ENCODE data around the gene UNC13A.
"Not testable (repeated sequence)": the region's sequence is repeated elsewhere in the genome, so short reads cannot be mapped to it uniquely, and the experiment has no call there.

The UNC13A gene

DNA sequence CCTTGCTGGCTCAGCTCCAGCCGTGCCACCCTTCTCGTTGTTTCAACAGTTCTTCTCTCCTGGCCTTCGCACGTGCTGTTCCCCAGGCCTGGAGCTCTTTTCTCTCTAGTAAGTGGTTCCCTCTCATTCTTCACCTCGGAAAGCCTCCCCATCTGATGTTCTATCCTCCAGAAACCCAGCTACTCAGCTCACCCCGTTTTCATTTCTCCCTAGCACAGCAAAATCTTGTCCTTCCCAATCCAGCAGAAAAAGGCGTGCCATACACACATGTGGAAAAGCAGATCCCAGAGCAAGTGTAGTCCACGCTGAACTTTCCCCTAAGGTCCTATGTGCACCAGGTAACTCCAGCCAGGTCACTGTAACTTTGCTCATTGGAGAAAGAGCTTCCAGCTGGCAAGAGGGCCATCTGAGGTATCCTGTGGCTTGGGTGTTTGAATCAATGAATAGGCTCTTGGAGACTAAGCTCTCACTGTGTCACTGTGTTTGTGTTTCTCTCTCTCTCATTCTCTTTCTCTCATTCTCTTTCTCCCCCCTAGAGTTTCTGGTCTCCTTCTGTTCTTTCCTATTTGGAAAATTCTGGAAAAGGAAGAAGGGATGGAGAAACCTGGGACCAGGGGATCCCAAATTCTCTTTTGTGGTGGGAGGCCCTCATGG lies 83.7 kb downstream of the UNC13A start:
- DNase-seq (ENCODE audit: low spot score): no peak

DNA sequence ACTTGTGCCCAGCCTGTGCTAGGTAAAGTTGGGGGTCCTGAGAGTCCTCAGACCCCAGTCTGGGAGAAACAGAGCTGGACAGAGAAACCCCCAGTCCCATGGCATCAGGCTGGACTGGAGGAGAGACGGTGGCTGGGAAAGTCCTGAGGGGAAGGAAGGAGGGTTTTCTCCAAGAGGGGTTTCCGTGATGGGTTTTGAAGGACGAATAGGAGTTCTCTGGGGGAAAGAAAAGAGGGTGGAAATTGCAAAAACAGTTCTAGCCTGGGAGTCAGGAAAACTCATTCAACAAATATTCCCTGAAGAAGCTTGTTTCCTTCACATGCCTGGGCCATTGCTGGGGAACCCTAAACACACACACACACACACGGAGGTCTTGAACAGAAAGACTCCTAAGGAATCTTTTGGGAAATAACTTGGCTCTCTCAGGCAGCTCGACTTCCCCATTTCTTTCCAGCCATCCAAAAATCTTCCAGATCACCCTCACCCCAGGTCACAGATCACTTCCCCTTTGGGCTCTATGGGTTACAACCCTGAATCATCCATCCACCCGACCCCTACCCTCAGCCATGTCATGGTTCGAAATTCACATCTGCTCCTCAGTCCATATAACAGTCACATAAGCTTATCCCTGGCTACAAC lies 85.2 kb downstream of the UNC13A start:
- no peak for DNase-seq (ENCODE audit: low spot score)

DNA sequence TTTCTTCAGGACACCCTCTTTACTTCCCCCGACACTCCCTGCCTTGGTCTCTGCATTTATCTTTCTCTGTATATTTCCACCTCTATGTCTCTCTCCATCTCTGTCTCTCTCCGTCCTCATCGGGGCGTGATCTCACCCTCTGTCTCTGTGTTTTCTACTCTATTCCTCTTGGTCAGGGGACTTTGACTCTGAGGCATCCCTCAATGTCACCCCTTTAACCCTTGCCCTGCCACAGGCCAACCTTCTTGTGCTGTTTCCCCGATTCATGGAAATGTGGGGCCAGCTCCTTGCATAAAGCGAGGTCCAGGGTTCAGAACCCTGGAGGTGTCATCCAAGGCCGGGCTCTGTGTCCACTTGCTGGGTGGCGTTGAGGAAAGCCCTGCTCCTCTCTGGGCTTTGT lies 85.9 kb downstream of the UNC13A start:
- DNase-seq (ENCODE audit: low spot score): no peak

DNA sequence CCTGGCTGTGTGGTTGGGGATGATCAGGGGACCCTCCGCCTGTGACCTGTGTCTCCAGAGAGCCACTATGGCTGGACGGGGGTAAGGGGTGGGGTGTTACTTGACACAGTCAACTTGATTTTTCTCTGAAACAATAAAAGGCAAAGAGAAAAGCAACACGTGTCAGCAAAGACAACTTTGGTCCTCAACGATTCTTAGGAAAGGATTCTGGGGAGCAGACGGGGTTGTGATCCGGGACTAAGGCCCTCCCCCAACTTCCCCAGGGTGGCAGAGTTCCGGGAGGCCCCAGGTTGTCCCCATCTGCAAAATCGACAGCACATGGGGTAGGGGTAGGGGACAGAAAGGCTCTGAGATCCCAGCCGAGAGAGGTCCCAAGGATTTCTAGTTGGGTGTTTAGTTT lies 86.5 kb downstream of the UNC13A start:
- DNase-seq (ENCODE audit: low spot score): no peak

DNA sequence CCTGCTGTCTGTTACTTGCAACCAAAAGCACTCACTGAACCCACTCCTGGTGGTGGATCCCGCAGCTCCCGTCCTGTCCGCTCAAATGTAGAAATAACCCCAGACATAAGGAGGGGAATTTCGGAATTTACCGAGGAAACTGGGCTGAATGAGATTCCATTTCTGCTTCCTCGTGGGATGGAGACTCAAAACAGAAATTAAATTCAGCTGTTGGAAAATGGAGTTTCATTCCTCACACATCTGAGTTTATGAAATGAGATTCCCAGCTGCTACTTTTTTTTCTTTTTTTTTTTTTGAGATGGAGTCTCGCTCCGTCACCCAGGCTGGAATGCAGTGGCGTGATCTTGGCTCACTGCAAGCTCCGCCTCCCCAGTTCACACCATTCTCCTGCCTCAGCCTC lies 88.4 kb downstream of the UNC13A start:
- no peak for DNase-seq (ENCODE audit: low spot score)

DNA sequence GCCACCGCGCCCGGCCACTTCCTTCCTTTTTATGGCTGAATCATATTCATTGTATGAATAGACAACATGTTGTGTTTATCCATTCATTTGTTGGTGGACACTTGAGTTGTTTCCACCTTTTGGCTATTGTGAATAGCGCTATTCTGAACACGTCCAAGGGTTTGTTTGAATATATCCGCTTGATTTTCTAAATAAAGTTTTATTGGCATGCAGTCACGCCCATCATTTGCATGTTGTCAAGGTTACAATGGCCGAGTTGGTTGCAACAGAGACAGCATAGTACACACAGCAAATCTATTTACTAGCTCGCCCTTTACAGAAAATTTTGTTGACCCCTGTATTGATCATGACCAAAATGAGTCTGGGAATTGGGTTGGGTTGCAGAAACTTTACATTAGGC lies 89.2 kb downstream of the UNC13A start:
- no peak for DNase-seq (ENCODE audit: low spot score)

DNA sequence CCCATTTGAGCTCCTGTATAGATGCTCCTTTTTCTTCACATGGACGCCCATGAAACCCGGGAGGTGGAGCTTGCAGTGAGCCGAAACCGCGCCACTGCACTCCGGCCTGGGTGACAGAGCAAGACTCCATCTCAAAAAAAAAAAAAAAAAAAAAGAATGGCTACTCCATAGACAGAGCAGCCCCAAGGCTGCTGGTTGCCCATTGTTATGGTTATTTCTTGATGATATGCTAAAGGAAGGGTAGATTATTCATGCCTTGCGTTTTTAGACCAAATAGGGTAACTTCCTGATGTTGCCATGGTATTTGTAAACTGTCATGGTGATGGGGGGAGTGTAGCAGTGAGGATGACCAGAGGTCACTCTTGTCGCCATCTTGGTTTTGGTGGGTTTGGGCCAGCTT lies 90.1 kb downstream of the UNC13A start:
- not testable (repeated sequence) for DNase-seq (ENCODE audit: low spot score)

DNA sequence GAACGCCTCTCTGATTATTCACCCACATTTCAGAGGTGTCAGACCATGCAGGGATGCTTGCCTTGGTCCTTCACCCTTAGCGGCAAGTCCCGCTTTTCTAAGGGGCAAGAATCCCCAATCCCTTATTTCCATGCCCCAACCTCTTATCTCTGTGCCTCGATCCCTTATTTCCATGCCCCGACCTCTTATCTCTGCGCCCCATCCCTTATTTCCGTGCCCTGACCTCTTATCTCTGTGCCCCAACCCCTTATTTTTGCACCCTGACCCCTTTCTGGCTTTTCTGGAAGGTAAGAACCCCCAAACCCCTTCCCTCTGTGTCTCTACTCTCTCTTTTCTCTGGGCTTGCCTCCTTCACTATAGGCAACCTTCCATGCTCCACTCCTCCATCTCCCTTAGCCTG lies 93.9 kb downstream of the UNC13A start:
- not testable (repeated sequence) for DNase-seq (ENCODE audit: low spot score)

DNA sequence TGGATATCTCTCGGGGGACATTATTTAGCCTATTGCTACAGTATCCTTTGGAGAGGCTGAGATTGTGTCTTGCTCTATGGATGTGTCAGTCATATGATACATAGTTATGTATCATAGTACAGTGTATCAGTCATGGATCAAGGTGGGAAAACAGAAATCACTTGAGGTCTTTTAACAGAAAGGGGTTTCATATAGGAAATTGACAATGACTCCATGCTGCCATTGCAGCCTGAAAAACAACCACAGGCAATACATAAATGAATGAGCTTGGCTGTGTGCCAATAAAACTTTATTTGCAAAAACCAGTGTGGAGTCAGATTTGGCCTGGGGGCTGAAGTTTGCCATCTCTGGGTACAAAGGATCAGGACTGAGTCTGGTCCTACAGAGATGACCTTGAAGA lies 97.3 kb downstream of the UNC13A start:
- DNase-seq (ENCODE audit: low spot score): no peak

DNA sequence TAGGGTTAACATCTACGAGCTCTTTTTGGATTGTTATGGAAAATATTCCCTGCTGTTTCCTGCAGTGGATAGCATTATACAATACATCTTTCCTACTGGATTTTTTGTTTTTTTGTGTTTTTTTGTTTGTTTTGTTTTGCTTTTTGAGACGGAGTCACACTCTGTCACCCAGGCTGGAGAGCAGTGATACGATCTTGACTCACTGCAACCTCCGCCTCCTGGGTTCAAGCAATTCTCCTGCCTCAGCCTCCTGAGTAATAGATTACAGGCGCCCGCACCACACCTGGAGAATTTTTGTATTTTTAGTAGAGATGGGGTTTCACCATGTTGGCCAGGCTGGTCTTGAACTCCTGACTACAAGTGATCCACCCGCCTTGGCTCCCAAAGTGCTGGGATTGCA lies 102.8 kb downstream of the UNC13A start:
- not testable (repeated sequence) for DNase-seq (ENCODE audit: low spot score)

DNA sequence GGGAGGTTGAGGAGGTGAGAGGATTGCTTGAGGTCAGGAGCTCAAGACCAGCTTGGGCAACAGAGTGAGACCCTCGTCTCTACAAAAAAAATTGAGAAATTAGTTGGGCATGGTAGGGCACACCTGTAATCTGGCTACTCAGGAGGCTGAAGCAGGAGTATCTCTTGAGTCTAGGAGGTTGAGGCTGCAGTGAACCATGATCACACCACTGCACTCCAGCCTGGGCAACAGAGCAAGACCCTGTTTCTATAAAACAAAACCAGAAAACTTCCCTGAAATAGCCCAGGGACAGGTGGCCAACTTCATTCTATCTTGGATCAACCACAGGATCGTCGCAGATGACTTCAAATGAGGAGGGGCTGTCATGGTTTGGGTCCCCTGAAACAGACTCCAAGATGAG lies 104.0 kb downstream of the UNC13A start:
- no peak for DNase-seq (ENCODE audit: low spot score)

DNA sequence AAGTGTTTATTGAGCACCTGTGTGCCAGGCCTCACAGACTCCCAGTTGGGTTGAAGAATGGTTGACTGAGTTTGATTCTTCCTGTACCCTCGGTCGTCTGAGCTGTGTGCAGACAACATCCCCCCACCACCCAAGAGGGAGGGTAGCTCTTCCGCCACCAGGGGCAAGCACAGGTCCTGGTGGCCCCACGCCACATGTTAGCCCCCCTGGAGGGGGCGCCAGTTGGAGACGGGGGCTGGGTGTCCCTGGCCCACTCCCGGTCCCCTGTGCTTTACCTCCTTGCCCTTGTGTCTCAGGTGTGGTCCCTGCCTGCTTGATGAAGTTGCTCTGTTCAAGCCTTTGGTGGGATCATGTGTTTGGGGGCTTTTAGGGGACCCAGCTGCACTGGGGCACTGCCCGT lies 105.5 kb downstream of the UNC13A start:
- no peak for DNase-seq (ENCODE audit: low spot score)

DNA sequence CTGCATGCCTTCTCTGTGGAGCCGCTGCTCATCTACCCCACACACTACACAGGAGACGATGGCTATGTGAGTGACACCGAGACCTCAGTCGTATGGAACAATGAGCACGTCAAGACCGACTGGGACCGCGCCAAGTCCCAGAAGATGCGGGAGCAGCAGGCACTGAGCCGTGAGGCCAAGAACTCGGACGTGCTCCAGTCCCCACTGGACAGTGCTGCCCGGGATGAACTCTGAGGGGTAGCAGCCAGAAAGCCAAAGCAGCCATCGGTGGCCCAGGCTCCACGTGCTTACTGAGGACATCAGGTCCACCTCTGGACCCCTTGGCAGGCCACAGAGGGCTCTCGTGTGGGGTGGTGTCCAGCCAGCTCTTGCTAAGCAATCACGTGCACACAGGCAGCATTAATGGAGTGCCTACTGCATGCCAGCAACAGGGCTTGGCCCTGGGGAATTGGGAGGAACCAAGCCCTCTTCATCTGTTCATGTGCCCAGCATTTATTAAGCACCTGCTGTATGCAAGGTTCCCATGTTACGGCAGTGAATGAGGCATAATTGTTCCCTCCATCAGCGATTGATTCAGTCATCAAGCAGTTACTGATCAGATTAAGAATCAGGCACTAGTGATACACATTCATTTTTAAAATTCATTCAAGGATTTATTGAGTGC lies 106.8 kb downstream of the UNC13A start:
- no peak for DNase-seq (ENCODE audit: low spot score)

DNA sequence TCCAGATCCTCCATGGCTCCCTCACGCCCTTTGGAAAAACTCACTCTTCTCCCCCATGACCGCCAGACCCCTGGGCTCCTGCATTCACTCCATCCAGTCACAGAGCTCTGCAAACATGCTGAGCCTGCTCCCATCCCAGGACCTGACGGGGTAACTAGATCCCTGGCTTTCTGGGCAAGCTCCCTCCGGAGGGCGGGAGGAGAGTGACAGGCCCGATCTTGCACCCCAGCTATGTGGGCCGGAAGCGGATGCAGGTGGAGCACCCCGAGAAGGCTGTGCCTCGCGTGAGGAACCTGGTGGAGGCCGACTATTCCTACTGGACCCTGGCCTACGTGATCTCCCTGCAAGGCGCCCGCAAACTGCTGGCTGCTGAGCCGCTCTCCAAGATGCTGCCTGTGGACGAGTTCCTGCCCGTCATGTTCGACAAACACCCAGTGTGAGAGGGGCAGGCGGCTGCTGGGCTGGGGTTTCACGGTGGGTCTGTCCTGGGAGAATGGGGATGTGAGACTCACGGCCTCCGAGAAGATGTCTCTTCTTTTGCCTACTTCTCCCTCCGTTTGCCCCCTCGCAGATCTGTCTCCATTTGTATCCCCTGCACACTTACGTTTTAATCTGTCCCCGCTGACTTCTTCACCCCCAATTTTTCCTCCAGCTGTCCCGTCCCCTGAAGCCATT lies 107.5 kb downstream of the UNC13A start:
- no peak for DNase-seq (ENCODE audit: low spot score)

DNA sequence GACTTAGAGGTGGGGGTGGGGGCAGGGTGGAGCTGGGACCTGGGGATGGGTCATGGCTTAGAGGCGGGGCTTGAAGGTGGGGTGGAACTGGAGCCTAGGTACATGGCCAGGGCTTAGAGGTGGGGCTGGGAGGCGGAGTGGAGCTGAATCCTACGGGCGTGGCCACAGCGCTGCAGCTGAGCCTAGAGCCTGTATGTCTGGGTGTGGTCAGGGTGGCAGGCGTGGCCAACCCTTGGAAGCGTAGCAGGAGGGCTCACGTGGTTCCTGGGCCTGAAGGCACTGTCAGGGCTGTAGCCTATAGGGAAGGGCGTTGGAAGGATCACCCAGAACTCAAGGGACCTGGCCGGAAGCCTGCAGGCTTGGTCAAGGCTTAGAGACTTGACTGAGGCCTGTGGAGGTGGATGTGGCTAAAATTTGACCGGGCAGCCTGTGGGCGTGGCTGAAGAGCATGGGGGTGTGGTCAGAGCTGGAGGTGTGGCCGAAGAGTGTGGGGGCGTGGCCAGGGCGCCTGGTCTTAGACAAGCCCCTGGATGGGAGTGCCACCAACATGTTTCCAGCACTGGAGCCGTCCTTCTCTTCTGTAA lies 108.4 kb downstream of the UNC13A start:
- no peak for DNase-seq (ENCODE audit: low spot score)

DNA sequence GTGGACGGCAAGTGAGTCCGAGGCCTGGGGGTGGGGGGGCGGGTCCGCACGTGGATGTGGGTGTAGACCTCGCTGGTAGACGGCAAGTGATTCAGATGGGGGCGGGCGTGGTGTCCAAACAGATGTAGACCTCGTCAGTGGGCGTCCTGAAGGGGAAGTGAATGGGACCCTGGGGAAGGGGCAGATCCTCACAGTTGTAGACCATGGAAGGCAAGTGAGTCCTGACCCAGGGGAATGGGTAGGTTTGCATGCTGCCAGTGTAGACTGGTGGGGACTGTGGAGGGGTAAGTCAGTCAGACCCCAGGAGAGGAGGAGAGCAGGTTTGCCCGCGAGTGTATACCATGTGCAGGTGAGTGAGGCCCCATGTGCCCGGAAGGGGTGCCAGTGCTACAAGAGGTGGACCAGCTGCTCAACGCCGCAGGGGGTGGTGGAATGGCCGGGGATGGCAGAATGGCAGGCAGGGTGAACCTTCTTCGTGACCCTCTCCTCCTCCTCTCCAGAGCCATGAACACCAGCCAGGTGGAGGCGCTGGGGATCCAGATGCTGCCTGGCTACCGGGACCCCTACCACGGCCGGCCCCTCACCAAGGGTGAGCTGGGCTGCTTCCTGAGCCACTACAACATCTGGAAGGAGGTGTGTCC lies 110.6 kb downstream of the UNC13A start:
- no peak for DNase-seq (ENCODE audit: low spot score)

DNA sequence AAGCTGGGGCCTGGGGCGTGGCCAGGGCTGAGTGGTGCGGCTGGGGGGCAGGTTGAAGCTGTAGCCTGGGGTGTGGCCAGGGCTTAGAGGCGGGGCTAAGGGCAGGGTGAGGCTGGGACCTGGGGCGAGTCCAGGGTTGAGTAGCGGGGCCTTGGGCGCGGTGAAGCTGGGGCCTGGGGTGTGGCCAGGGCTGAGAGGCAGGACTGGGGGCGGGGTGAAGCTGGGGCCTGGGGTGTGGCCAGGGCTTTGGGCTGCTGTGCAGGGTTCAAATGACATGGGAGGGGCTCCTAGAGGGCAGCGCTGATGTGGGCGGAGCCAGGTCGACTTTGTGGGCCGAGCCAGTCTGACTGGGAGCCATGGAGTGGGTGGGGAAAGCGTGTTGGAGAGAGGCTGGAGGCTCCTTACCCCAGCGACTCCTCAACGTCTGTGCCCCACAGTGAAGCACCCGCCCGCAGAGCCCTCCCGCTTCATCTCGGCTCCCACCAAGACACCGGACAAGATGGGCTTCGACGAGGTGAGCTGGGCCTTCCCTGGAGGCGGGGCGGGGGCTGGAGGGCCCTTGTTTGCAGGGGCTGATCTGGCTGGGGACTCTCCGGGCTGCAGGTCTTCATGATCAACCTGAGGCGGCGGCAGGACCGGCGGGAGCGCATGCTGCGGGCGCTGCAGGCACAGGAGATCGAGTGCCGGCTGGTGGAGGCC lies 111.2 kb downstream of the UNC13A start:
- DNase-seq (ENCODE audit: low spot score): no peak

DNA sequence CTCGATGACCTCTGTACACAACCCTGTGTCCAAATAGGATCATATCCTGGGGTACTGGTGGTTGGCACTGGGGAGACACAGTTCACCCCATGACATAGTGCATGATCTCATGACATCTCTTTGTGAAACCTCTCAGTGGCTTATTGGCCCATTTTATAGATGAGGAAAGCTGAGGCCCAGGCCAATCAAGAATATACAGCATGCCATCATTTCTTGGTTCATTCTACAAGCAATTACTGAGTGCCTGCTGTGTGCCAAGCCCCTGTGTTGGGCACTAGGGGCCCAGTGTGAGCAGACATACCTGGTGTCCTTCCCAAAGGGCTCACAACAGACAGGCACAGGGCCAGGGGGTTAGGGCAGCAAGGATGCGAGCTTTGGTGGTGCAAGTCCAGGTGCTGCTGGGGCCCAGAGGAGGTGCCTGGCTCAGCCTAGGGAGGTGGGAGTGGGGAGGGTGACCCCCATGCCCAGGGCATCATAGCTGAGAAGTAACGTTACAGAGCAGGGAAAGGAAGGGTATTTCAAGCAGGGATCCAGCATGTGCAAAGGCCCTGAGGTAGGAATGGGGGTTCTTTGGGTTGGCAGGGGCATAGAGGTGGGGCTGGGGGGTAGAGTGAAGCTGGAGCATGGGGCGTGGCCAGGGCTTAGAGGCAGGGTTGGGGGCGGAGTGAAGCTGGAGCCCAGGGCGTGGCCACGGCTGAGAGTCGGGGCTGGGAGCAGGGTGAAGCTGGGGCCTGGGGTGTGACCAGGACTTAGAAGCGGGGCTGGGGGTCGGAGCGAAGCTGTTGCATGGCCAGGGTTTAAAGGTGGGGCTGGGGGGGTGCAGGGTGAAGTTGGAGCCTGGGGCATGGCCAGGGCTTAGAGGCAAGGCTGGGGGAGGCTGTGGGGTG lies 112.0 kb downstream of the UNC13A start:
- DNase-seq (ENCODE audit: low spot score): no peak

DNA sequence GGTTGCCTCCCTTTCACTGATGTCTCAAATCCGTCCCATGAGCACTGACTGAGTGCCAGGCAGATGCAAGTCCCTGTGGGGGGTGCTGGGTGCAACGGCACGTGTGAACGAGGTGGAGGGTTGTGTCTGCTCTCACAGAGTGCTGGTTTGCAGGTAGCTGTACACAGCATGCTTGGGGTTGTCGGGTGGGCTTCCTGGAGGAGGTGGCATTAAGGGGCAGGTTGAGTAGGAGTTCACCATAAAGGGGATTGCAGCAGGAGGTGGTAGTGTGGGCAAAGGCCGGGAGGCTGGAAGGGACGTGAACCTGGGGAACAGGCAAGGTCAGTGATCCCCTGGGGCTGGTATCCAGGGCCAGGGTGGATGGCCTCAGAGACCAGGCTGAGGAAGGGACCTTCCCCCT lies 115.5 kb downstream of the UNC13A start:
- DNase-seq (ENCODE audit: low spot score): no peak

DNA sequence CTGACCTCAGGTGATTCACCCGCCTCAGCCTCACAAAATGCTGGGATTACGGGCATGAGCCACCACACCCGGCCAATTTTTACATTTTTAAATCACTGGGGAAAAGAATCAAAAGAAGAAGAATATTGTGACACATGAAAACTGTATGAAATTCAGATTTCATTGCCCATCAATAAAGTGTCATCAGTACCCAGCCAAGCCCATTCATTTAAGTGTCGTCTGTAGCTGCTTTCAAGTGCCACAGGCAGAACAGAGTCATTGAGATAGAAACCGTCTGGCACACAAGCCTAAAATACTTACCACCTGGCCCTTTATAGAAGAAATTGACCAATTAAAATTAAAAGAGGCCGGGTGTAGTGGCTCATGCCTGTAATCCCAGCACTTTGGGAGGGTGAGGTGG lies 117.4 kb downstream of the UNC13A start:
- DNase-seq (ENCODE audit: low spot score): no peak

DNA sequence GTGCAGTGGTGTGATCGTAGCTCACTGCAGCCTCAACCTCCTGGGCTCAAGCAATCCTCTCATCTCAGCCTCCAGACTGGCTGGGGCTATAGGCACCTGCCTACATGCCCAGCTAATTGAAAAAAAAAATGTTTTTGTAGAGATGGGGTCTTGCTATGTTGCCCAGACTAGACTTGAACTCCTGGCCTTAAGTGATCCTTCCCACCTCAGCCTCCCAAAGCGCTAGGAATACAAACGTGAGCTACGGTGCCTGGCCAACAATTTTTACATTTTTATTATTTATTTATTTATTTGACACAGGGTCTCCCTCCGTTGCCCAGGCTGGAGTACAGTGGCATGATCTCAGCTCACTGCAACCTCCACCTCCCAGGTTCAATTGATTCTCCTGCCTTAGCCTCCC lies 117.9 kb downstream of the UNC13A start:
- DNase-seq (ENCODE audit: low spot score): not testable (repeated sequence)
